GM19043 (cell line): Measurements from ENCODE around the gene CASD1.

Experiments used
- ATAC-seq: cut with Tn5 transposase; IDR thresholded peaks from one replicate; pipeline ENCODE4 v1.9.1; 2021; ENCODE audit warnings: low read depth; ENCODE audit not compliant: unreplicated experiment

CASD1 gene

GRCh38 chr7:94509264-94509886 lies at the start of gene CASD1:
CASD1 (plus strand) TSS chr7:94509809; CDS start chr7:94510085, 276 bp downstream.
- peak; percentile 42 for ATAC-seq

- ATAC-seq = no peak
These were observed 43.1 kb upstream of the CASD1 start for GRCh38 chr7:94466516-94466915.

GRCh38 chr7:94471604-94472003 lies 38.0 kb upstream of the CASD1 start:
- ATAC-seq = no peak

- ATAC-seq = no peak
These were observed 37.0 kb upstream of the CASD1 start for GRCh38 chr7:94472608-94473007.

- no peak for ATAC-seq
These were observed 33.3 kb upstream of the CASD1 start for GRCh38 chr7:94476251-94476840.

- no peak for ATAC-seq
These were observed 31.7 kb upstream of the CASD1 start for GRCh38 chr7:94477878-94478277.

GRCh38 chr7:94478648-94479214 lies 30.9 kb upstream of the CASD1 start:
- ATAC-seq = no peak

GRCh38 chr7:94481279-94481678 lies 28.3 kb upstream of the CASD1 start:
- ATAC-seq = no peak

GRCh38 chr7:94482796-94483195 lies 26.8 kb upstream of the CASD1 start:
- no peak for ATAC-seq

GRCh38 chr7:94483843-94484242 lies 25.8 kb upstream of the CASD1 start:
- no peak for ATAC-seq

GRCh38 chr7:94486216-94486615 lies 23.4 kb upstream of the CASD1 start:
- ATAC-seq = no peak

GRCh38 chr7:94491410-94491809 lies 18.2 kb upstream of the CASD1 start:
- ATAC-seq = no peak

- peak; percentile 99 for ATAC-seq
These were observed 17.0 kb upstream of the CASD1 start for GRCh38 chr7:94492601-94493000.

- ATAC-seq = no peak
These were observed 11.5 kb upstream of the CASD1 start for GRCh38 chr7:94497874-94498670.

- ATAC-seq = no peak
These were observed 10.7 kb upstream of the CASD1 start for GRCh38 chr7:94498918-94499317.

GRCh38 chr7:94507462-94507861 lies 2.1 kb upstream of the CASD1 start:
- no peak for ATAC-seq

- no peak for ATAC-seq
These were observed 1.6 kb upstream of the CASD1 start for GRCh38 chr7:94507962-94508361.

- ATAC-seq = peak; percentile 60
These were observed 425 bp downstream of the CASD1 start for GRCh38 chr7:94509887-94510581.

- peak; percentile 8 for ATAC-seq
These were observed 1.2 kb downstream of the CASD1 start for GRCh38 chr7:94510582-94511496.

- ATAC-seq = no peak
These were observed 2.1 kb downstream of the CASD1 start for GRCh38 chr7:94511718-94512117.
